Liver (tissue), 3 donors: ENCODE measurements around the gene CSAD.

ENCODE experiments used
- CTCF ChIP-seq: fragments of 150-350 bp; IDR thresholded peaks from 2 replicates; pipeline ENCODE4 v1.5.1; 2017; ENCODE audit warnings: improper control_type of control experiment, low read depth, low read length; ENCODE audit not compliant: missing input control
- EGR1 ChIP-seq, 2 donors: IDR thresholded peaks; 2 replicates each; pipeline ENCODE4 v1.6.1; 2016 to 2018; ENCODE audit warnings: antibody characterized with exemption in 2 of 2, low read depth in 2 of 2
- JUND ChIP-seq, 2 donors: IDR thresholded peaks; 2 replicates each; pipeline ENCODE4 v1.6.1; 2016; ENCODE audit warnings: antibody characterized with exemption in 2 of 2
- RAD21 ChIP-seq, 2 donors: IDR thresholded peaks; 2 replicates each; pipeline ENCODE4 v1.6.1; 2016; ENCODE audit warnings: antibody characterized with exemption in 2 of 2, mild to moderate bottlenecking in 2 of 2
- RXRA ChIP-seq, 2 donors: IDR thresholded peaks; 2 replicates each; pipeline ENCODE4 v1.6.1; 2017 to 2018; ENCODE audit warnings: antibody characterized with exemption in 2 of 2, mild to moderate bottlenecking in 1 of 2
- TAF1 ChIP-seq: conservative IDR thresholded peaks from 2 replicates; pipeline ENCODE4 v1.6.1; 2016; ENCODE audit warnings: antibody characterized with exemption, mild to moderate bottlenecking
- TF ChIP-seq, protein P1 (sequence below): IDR thresholded peaks from 2 replicates; pipeline ENCODE4 v1.6.1; 2016; ENCODE audit warnings: antibody characterized with exemption, mild to moderate bottlenecking
- donor health status: healthy.
- donor health status: healthy.

DNA sequence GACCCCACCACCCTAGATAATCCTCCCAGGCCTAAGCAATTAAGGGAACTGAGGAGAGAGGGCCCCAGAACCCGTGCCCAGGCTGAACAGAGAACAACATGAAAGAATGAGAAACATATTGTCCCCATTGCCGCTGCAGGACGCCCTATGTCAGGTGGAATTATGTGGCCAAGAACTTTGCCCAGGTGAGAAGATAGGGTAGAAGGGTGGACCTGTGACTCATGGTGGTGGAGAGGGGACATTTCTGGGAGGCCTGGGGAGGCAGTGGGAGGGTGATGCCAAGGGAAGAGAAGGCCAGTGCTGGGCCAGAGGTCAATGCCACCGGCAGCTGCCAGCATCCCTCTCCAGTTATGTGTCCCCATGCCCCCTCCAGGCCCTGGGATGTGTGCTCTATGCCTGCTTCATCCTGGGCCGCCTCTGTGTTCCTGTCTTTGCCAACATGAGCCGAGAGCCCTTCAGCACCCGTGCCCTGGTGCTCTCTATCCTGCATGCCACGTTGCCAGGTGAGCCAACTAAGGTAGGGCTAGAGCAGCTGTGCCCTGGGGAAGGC, 61.9 kb downstream of the CSAD start:
- TF ChIP-seq CTCF (no peak), TAF1 (no peak), EGR1 (IDR thresholded peaks at IDR 0.05; ENCODE audit: low read depth in 2 of 2) (no peak), RAD21 (IDR thresholded peaks at IDR 0.05) (no peak), JUND (IDR thresholded peaks at IDR 0.05) (no peak), RXRA (IDR thresholded peaks at IDR 0.05) (no peak)
- TF ChIP-seq, protein P1, sequence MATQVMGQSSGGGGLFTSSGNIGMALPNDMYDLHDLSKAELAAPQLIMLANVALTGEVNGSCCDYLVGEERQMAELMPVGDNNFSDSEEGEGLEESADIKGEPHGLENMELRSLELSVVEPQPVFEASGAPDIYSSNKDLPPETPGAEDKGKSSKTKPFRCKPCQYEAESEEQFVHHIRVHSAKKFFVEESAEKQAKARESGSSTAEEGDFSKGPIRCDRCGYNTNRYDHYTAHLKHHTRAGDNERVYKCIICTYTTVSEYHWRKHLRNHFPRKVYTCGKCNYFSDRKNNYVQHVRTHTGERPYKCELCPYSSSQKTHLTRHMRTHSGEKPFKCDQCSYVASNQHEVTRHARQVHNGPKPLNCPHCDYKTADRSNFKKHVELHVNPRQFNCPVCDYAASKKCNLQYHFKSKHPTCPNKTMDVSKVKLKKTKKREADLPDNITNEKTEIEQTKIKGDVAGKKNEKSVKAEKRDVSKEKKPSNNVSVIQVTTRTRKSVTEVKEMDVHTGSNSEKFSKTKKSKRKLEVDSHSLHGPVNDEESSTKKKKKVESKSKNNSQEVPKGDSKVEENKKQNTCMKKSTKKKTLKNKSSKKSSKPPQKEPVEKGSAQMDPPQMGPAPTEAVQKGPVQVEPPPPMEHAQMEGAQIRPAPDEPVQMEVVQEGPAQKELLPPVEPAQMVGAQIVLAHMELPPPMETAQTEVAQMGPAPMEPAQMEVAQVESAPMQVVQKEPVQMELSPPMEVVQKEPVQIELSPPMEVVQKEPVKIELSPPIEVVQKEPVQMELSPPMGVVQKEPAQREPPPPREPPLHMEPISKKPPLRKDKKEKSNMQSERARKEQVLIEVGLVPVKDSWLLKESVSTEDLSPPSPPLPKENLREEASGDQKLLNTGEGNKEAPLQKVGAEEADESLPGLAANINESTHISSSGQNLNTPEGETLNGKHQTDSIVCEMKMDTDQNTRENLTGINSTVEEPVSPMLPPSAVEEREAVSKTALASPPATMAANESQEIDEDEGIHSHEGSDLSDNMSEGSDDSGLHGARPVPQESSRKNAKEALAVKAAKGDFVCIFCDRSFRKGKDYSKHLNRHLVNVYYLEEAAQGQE = no peak
